OCI-LY7 (cell line): ENCODE data around the gene GRIA4. TPM values are rescaled to one million over a fixed set of nuclear protein-coding genes. Genes with fewer than 3 reads are reported as not detected.

Source experiments
- BruUV-seq: library from RNA; stranded (reverse); fragments of 400-500 nt; replicated peaks from 2 replicates; lab custom pipeline; 2021; lab: Mats Ljungman, UMichigan
- CTCF ChIA-PET: fragments of 300-600 bp; sonication (Branson Sonifier 250); formaldehyde crosslinking; loops from one replicate; lab custom pipeline; 2022; ENCODE audit warnings: antibody characterized with exemption; ENCODE audit not compliant: unreplicated experiment; lab: Charles Lee
- POLR2A ChIA-PET: fragments of 300-600 bp; sonication (Branson Sonifier 250); formaldehyde crosslinking; loops from one replicate; lab custom pipeline; 2022; ENCODE audit warnings: antibody characterized with exemption; lab: Charles Lee
- DNase-seq: peaks from one replicate; pipeline ENCODE4 v3.0.0-alpha.2; 2015; ENCODE audit warnings: low spot score
- H2AFZ ChIP-seq: fragments of 200-600 bp; sonication (generic), shearing (Covaris generic); 2 replicates; pipeline ENCODE4 v1.6.1; 2014; ENCODE audit warnings: mild to moderate bottlenecking, antibody characterized with exemption, low read length, moderate library complexity
- H3K27ac ChIP-seq: fragments of 200-600 bp; sonication (generic); 2 replicates; pipeline ENCODE4 v1.5.1; 2014; ENCODE audit warnings: mixed run types, low read depth, mild to moderate bottlenecking, moderate library complexity, low read length, inconsistent platforms; ENCODE audit not compliant: poor library complexity, severe bottlenecking
- H3K36me3 ChIP-seq: fragments of 200-600 bp; sonication (generic); 2 replicates; pipeline ENCODE4 v1.6.1; 2014; ENCODE audit warnings: mild to moderate bottlenecking, antibody characterized with exemption, low read length, moderate library complexity, mixed read lengths; ENCODE audit not compliant: insufficient read depth
- H3K4me1 ChIP-seq: fragments of 200-600 bp; sonication (generic); 2 replicates; pipeline ENCODE4 v1.5.1; 2014; ENCODE audit warnings: mild to moderate bottlenecking, low read length; ENCODE audit not compliant: insufficient read depth, poor library complexity, severe bottlenecking
- H3K4me2 ChIP-seq: fragments of 200-600 bp; sonication (generic); 2 replicates; pipeline ENCODE4 v1.6.1; 2014; ENCODE audit warnings: mild to moderate bottlenecking, low read length
- H3K4me3 ChIP-seq: fragments of 200-600 bp; sonication (generic); 2 replicates; pipeline ENCODE4 v1.5.1; 2014; ENCODE audit warnings: mild to moderate bottlenecking, low read depth, low read length; ENCODE audit not compliant: poor library complexity, severe bottlenecking
- H3K79me2 ChIP-seq: fragments of 200-600 bp; sonication (generic); 2 replicates; pipeline ENCODE4 v1.6.1; 2016; ENCODE audit warnings: low read depth, mild to moderate bottlenecking, low read length, moderate library complexity, mixed read lengths; ENCODE audit not compliant: insufficient read depth
- H3K9me2 ChIP-seq: fragments of 200-600 bp; sonication (generic); 2 replicates; pipeline ENCODE4 v1.6.1; 2016; ENCODE audit warnings: mild to moderate bottlenecking, low read length, mixed read lengths; ENCODE audit not compliant: insufficient read depth
- H3K9me3 ChIP-seq: fragments of 200-600 bp; sonication (generic); 2 replicates; pipeline ENCODE4 v1.6.1; 2014; ENCODE audit warnings: mild to moderate bottlenecking, mixed run types, low read length, mixed read lengths
- H4K20me1 ChIP-seq: fragments of 200-600 bp; sonication (generic); 2 replicates; pipeline ENCODE4 v1.6.1; 2014; ENCODE audit warnings: mild to moderate bottlenecking, antibody characterized with exemption, low read length, moderate library complexity, mixed read lengths; ENCODE audit not compliant: insufficient read depth
- CTCF ChIP-seq: fragments of 200-600 bp; sonication (generic); conservative IDR thresholded peaks from 2 replicates; pipeline ENCODE4 v1.5.1; 2014; ENCODE audit warnings: mild to moderate bottlenecking, antibody characterized with exemption, low read length, moderate library complexity, mixed read lengths
- EZH2phosphoT487 ChIP-seq: fragments of 200-600 bp; sonication (generic); IDR thresholded peaks from 2 replicates; pipeline ENCODE4 v1.6.1; 2018; ENCODE audit warnings: low read depth, borderline replicate concordance, mild to moderate bottlenecking, mixed run types, antibody characterized with exemption, low read length, moderate library complexity, mixed read lengths
- intact Hi-C: fragments of 100-400 bp; cut with micrococcal nuclease; formaldehyde crosslinking; loops from one replicate; pipeline ENCODE4 v1.10.0; 2022; ENCODE audit not compliant: unreplicated experiment
- total RNA-seq, 2 experiments: library from RNA; depleted of rRNA in 1 of 2; stranded (reverse); fragments of >200 nt in 1 of 2; shearing (Covaris generic) in 1 of 2; gene quantifications; 2 replicates each; pipeline ENCODE4 v1.2.3, GENCODE V29; 2014 to 2022

GRIA4 gene
- total RNA-seq, 2 experiments from 2014 or later, result not detected

DNA sequence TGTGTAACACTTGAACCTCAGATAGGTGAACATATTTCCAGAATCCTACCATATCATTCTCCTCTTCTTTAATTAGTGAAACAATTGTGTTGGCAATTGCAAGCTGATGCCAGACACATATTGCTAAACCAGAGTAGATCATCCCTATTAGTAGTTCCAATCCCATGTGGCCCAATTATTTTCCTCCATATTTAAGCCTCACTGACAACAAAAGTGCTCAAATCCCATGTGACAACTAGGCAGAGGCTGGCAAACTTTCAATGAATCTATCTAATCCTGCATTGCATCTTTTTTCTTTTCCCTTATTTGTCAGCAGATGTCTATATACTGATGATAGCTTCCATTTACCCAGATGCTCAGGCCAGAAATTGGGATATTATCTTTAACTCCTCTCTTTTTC, 90.4 kb downstream of the GRIA4 start:
- no peaks in the 10 kb centered on the region for H3K36me3 ChIP-seq
- no peaks in the 10 kb centered on the region for H3K4me1 ChIP-seq
- H4K20me1 ChIP-seq, result no peaks in the 10 kb centered on the region
- DNase-seq, result no peak
- no peaks in the 10 kb centered on the region for H3K9me2 ChIP-seq
- no peak overlapping the region for H3K4me3 ChIP-seq
- no peak overlapping the region for H3K4me2 ChIP-seq
- TF ChIP-seq CTCF (no peak), EZH2phosphoT487 (no peak)
- CTCF ChIA-PET, result no interaction called here
- no TSS peak for BruUV-seq
- intact Hi-C loops, result no loop called here
- H3K79me2 ChIP-seq, result no peaks in the 10 kb centered on the region
- H2AFZ ChIP-seq, result no peak overlapping the region
- POLR2A ChIA-PET, result no interaction called here
- no peaks in the 10 kb centered on the region for H3K9me3 ChIP-seq
- H3K27ac ChIP-seq, result no peak overlapping the region

DNA sequence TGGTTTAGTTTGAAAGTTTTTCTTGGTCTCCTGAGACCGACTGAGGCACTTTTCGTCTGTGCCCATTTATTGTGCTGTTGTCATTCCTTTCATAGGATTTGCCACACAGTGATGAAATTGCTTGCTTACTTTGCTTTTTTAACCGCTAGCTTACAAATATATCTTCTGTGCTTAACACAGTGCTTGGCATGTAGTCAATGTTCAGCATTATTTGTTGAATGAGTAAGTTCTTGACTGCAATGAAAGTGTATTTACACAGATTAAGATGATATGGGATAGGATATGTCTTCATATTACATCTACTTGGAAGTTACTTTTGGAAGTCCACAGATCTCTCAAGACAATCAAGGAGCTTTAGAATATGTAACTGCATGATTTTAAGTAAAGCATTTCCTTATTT, 91.2 kb downstream of the GRIA4 start:
- POLR2A ChIA-PET, result no interaction called here

More for the DNA sequence above, 91.2 kb downstream of the GRIA4 start:
- TF ChIP-seq EZH2phosphoT487 (no peak), CTCF (no peak)
- no peak overlapping the region for H3K27ac ChIP-seq
- H3K79me2 ChIP-seq, result no peaks in the 10 kb centered on the region
- no peaks in the 10 kb centered on the region for H3K9me2 ChIP-seq
- no peaks in the 10 kb centered on the region for H3K36me3 ChIP-seq
- H3K4me1 ChIP-seq, result no peaks in the 10 kb centered on the region
- no peak overlapping the region for H3K4me3 ChIP-seq
- no peaks in the 10 kb centered on the region for H4K20me1 ChIP-seq
- no peak overlapping the region for H2AFZ ChIP-seq
- no peak overlapping the region for H3K4me2 ChIP-seq
- H3K9me3 ChIP-seq, result no peaks in the 10 kb centered on the region
- no peak for DNase-seq
- no TSS peak for BruUV-seq
- CTCF ChIA-PET, result no interaction called here
- intact Hi-C loops, result no loop called here
